ENCODE data around the gene GRID1. TPM values are rescaled to one million over a fixed set of nuclear protein-coding genes. Genes with fewer than 3 reads are reported as not detected.

The GRID1 gene
- total RNA-seq, 1 experiment from 2014 or later: 5.6 TPM

GRCh38 chr10:85622425-85622824, 744.2 kb downstream of the GRID1 start:
- TF ChIP-seq CEBPB (IDR thresholded peaks at IDR 0.05; ENCODE audit: low read depth): no peak
- no peak for TF ChIP-seq YY1 (IDR thresholded peaks at IDR 0.05; ENCODE audit: extremely low read depth, insufficient replicate concordance, low read depth, low read length)
- no peak for TF ChIP-seq SRF (IDR thresholded peaks at IDR 0.05; ENCODE audit: low read depth)
- no peak for TF ChIP-seq FOSL1 (IDR thresholded peaks at IDR 0.05; ENCODE audit: low read depth)
- TF ChIP-seq SIN3A (IDR thresholded peaks at IDR 0.05; ENCODE audit: low read depth): no peak
- no peak for TF ChIP-seq EGR1 (IDR thresholded peaks at IDR 0.05; ENCODE audit: low read depth)
- TF ChIP-seq ZBTB33 (IDR thresholded peaks at IDR 0.05; ENCODE audit: extremely low read depth, insufficient replicate concordance, low read length): no peak
- no peak for TF ChIP-seq EZH2phosphoT487 (IDR thresholded peaks at IDR 0.05; ENCODE audit: borderline replicate concordance)
- no peak for TF ChIP-seq SP1 (IDR thresholded peaks at IDR 0.05; ENCODE audit: low read depth)
- no peak for TF ChIP-seq EZH2 (IDR thresholded peaks at IDR 0.05)
- no peak for TF ChIP-seq POLR2AphosphoS5 (IDR thresholded peaks at IDR 0.05; ENCODE audit: low read depth, low read length)
- TF ChIP-seq POLR2A (IDR thresholded peaks at IDR 0.05; ENCODE audit: borderline replicate concordance, extremely low read depth, insufficient read depth, insufficient read length): no peak
- TF ChIP-seq RAD21 (IDR thresholded peaks at IDR 0.05; ENCODE audit: low read depth): no peak
- TF ChIP-seq CBX3 (IDR thresholded peaks at IDR 0.05; ENCODE audit: low read depth): no peak
- Histone ChIP-seq H3K9ac (ENCODE audit: low read length) (no peak overlapping the region), H3K27me3 (ENCODE audit: insufficient read depth, low read length) (peaks cover 13% of the 10 kb centered on the region; the same call in 1 of the 2 replicates), H3K9me2 (ENCODE audit: insufficient read depth) (no peaks in the 10 kb centered on the region), H3K4me1 (ENCODE audit: control insufficient read depth in 1 of 2, insufficient read depth in 2 of 2, low read length in 2 of 2) (no peaks in the 10 kb centered on the region), H4K20me1 (ENCODE audit: insufficient read depth) (no peaks in the 10 kb centered on the region), H3K27ac (ENCODE audit: low read depth, low read length) (no peak overlapping the region), H3K36me3 (ENCODE audit: control insufficient read depth in 1 of 2, insufficient read depth in 2 of 2, low read length in 2 of 2) (no peaks in the 10 kb centered on the region), H3K9me3 (ENCODE audit: control insufficient read depth in 1 of 2, insufficient read depth in 1 of 2, low read depth in 1 of 2, low read length in 2 of 2) (no peaks in the 10 kb centered on the region), H2AFZ (ENCODE audit: low read depth, low read length, poor library complexity, severe bottlenecking) (no peak overlapping the region), H3K4me3 (replicated peaks in 1 of 2; ENCODE audit: low read depth in 1 of 2, low read length in 2 of 2) (no peak overlapping the region), H3K79me2 (ENCODE audit: insufficient read depth, low read length) (no peaks in the 10 kb centered on the region), H3K4me2 (ENCODE audit: low read length) (no peak overlapping the region)
- ATAC-seq: no peak
- intact Hi-C loops (cut with micrococcal nuclease): no loop called here
- BruUV-seq (replicated peaks): no TSS peak
- CTCF ChIA-PET: no interaction called here
- RAD21 ChIA-PET (ENCODE audit: low non-redundant PET in 1 of 2, low total read pairs in 2 of 2, uncharacterized antibody in 2 of 2, unreplicated experiment in 2 of 2): no interaction called here
- DNase-seq (ENCODE audit: low read depth, low spot score): no peak
- POLR2A ChIA-PET: no interaction called here

Measured in HCT116 (cell line).